Activated naive CD8-positive, alpha-beta T cell treated with anti-CD3 and anti-CD28 coated beads, Interleukin-2, amount 50 U/mL, for 16 hours (primary cell): Measurements from ENCODE around the gene PI4KA.
"Not testable (repeated sequence)": the region's sequence is repeated elsewhere in the genome, so short reads cannot be mapped to it uniquely, and the experiment has no call there.

Experiments used
- DNase-seq: peaks from one replicate; pipeline ENCODE4 v3.0.0-alpha.2; 2020; ENCODE audit warnings: low read depth, low spot score

PI4KA gene

GRCh38 chr22:20847318-20847822, 11.2 kb downstream of the PI4KA start:
- no peak for DNase-seq

- DNase-seq, result no peak
These were observed 14.3 kb downstream of the PI4KA start for GRCh38 chr22:20844055-20845037.

GRCh38 chr22:20843501-20843900, 15.1 kb downstream of the PI4KA start:
- no peak for DNase-seq

GRCh38 chr22:20840646-20841371, 17.8 kb downstream of the PI4KA start:
- DNase-seq, result no peak

GRCh38 chr22:20839837-20840645, 18.6 kb downstream of the PI4KA start:
- DNase-seq, result no peak

GRCh38 chr22:20839354-20839753, 19.3 kb downstream of the PI4KA start:
- not testable (repeated sequence) for DNase-seq

- no peak for DNase-seq
These were observed 21.4 kb downstream of the PI4KA start for GRCh38 chr22:20836987-20837823.

GRCh38 chr22:20834725-20835124, 23.9 kb downstream of the PI4KA start:
- DNase-seq, result no peak

- no peak for DNase-seq
These were observed 24.4 kb downstream of the PI4KA start for GRCh38 chr22:20834206-20834605.

GRCh38 chr22:20833225-20833665, 25.4 kb downstream of the PI4KA start:
- no peak for DNase-seq

GRCh38 chr22:20829491-20830134, 29.0 kb downstream of the PI4KA start:
- DNase-seq, result no peak

- not testable (repeated sequence) for DNase-seq
These were observed 32.0 kb downstream of the PI4KA start for GRCh38 chr22:20826373-20827152.

GRCh38 chr22:20825624-20826023, 33.0 kb downstream of the PI4KA start:
- no peak for DNase-seq

GRCh38 chr22:20825216-20825615, 33.4 kb downstream of the PI4KA start:
- DNase-seq, result not testable (repeated sequence)

- DNase-seq, result no peak
These were observed 35.3 kb downstream of the PI4KA start for GRCh38 chr22:20823264-20823663.

GRCh38 chr22:20822240-20822639, 36.4 kb downstream of the PI4KA start:
- no peak for DNase-seq

- DNase-seq, result not testable (repeated sequence)
These were observed 36.8 kb downstream of the PI4KA start for GRCh38 chr22:20821717-20822239.

GRCh38 chr22:20819471-20819870, 39.1 kb downstream of the PI4KA start:
- DNase-seq, result no peak

- no peak for DNase-seq
These were observed 40.1 kb downstream of the PI4KA start for GRCh38 chr22:20818471-20818870.
